Measurements from ENCODE around the gene JAKMIP3. TPM values are rescaled to one million over a fixed set of nuclear protein-coding genes. Genes with fewer than 3 reads are reported as not detected.
A peak's percentile ranks its signal among the peaks of the same experiment; 100 is the strongest.
"Not testable (repeated sequence)": the region's sequence is repeated elsewhere in the genome, so short reads cannot be mapped to it uniquely, and the experiment has no call there.

JAKMIP3 gene
- total RNA-seq, 1 donor, result 0.36 TPM

- DNase-seq (ENCODE audit: insufficient read length, low spot score, missing footprints), result no peak
- no peaks in the 10 kb centered on the region for H3K9me3 ChIP-seq (ENCODE audit: low read depth, low read length)
- H3K4me1 ChIP-seq (ENCODE audit: insufficient read depth, low read length), result no peaks in the 10 kb centered on the region
- H4K20me1 ChIP-seq (ENCODE audit: insufficient read depth, low read length), result no peaks in the 10 kb centered on the region
- H3K4me3 ChIP-seq (ENCODE audit: insufficient read depth, low read length), result no peak overlapping the region
- no peaks in the 10 kb centered on the region for H3K79me2 ChIP-seq (ENCODE audit: insufficient read depth, low read length)
- TF ChIP-seq CTCF (IDR thresholded peaks at IDR 0.05; ENCODE audit: extremely low read depth, low read depth, low read length), result no peak
- no peak overlapping the region for H2AFZ ChIP-seq (ENCODE audit: low read length)
- no peak overlapping the region for H3K4me2 ChIP-seq (ENCODE audit: insufficient read depth, low read length)
- H3K27me3 ChIP-seq (ENCODE audit: insufficient read depth, low read length), result no peaks in the 10 kb centered on the region
- no peak overlapping the region for H3K27ac ChIP-seq (ENCODE audit: low read depth, low read length)
- no peaks in the 10 kb centered on the region for H3K36me3 ChIP-seq (ENCODE audit: insufficient read depth, low read length)
Measured at GRCh38 chr10:132078746-132079345, 13.1 kb downstream of the JAKMIP3 start.

GRCh38 chr10:132084384-132084783, 18.6 kb downstream of the JAKMIP3 start:
- H3K4me3 ChIP-seq (ENCODE audit: insufficient read depth, low read length); H3K4me1 ChIP-seq (ENCODE audit: insufficient read depth, low read length); H3K4me2 ChIP-seq (ENCODE audit: insufficient read depth, low read length); H4K20me1 ChIP-seq (ENCODE audit: insufficient read depth, low read length); H3K9me3 ChIP-seq (ENCODE audit: low read depth, low read length); H3K79me2 ChIP-seq (ENCODE audit: insufficient read depth, low read length); H2AFZ ChIP-seq (ENCODE audit: low read length); H3K27me3 ChIP-seq (ENCODE audit: insufficient read depth, low read length); H3K36me3 ChIP-seq (ENCODE audit: insufficient read depth, low read length); H3K27ac ChIP-seq (ENCODE audit: low read depth, low read length); DNase-seq (ENCODE audit: insufficient read length, low spot score, missing footprints): not testable (repeated sequence)

- not testable (repeated sequence) for H2AFZ ChIP-seq (ENCODE audit: low read length); H3K9me3 ChIP-seq (ENCODE audit: low read depth, low read length); H3K4me2 ChIP-seq (ENCODE audit: insufficient read depth, low read length); H3K27ac ChIP-seq (ENCODE audit: low read depth, low read length); H3K27me3 ChIP-seq (ENCODE audit: insufficient read depth, low read length); H3K79me2 ChIP-seq (ENCODE audit: insufficient read depth, low read length); H4K20me1 ChIP-seq (ENCODE audit: insufficient read depth, low read length); DNase-seq (ENCODE audit: insufficient read length, low spot score, missing footprints); H3K4me1 ChIP-seq (ENCODE audit: insufficient read depth, low read length); H3K4me3 ChIP-seq (ENCODE audit: insufficient read depth, low read length); H3K36me3 ChIP-seq (ENCODE audit: insufficient read depth, low read length)
Measured at GRCh38 chr10:132093236-132093635, 27.5 kb downstream of the JAKMIP3 start.

- no peak for TF ChIP-seq CTCF (IDR thresholded peaks at IDR 0.05; ENCODE audit: extremely low read depth, low read depth, low read length)
- no peaks in the 10 kb centered on the region for H4K20me1 ChIP-seq (ENCODE audit: insufficient read depth, low read length)
- no peak overlapping the region for H3K27ac ChIP-seq (ENCODE audit: low read depth, low read length)
- H3K36me3 ChIP-seq (ENCODE audit: insufficient read depth, low read length), result no peaks in the 10 kb centered on the region
- peak; percentile 29 for DNase-seq (ENCODE audit: insufficient read length, low spot score, missing footprints)
- no peaks in the 10 kb centered on the region for H3K79me2 ChIP-seq (ENCODE audit: insufficient read depth, low read length)
- no peak overlapping the region for H3K4me2 ChIP-seq (ENCODE audit: insufficient read depth, low read length)
- H2AFZ ChIP-seq (ENCODE audit: low read length), result no peak overlapping the region
- no peak overlapping the region for H3K4me3 ChIP-seq (ENCODE audit: insufficient read depth, low read length)
- H3K27me3 ChIP-seq (ENCODE audit: insufficient read depth, low read length), result no peaks in the 10 kb centered on the region
- no peaks in the 10 kb centered on the region for H3K4me1 ChIP-seq (ENCODE audit: insufficient read depth, low read length)
- H3K9me3 ChIP-seq (ENCODE audit: low read depth, low read length), result no peaks in the 10 kb centered on the region
Measured at GRCh38 chr10:132094581-132095234, 29.0 kb downstream of the JAKMIP3 start.

Measured in osteoblast (primary cell).